Common myeloid progenitor, CD34-positive (primary cell): Measurements from ENCODE around the gene ANKMY1.

Source experiments
- CTCF ChIA-PET: fragments of 350-600 bp; sonication (Branson Sonifier 250); formaldehyde crosslinking; loops from one replicate; lab custom pipeline; 2021; ENCODE audit warnings: antibody characterized with exemption; lab: Charles Lee
- POLR2A ChIA-PET: fragments of 350-600 bp; sonication (Branson Sonifier 250); formaldehyde crosslinking; loops from one replicate; lab custom pipeline; 2021; ENCODE audit warnings: antibody characterized with exemption; lab: Charles Lee
- DNase-seq, 3 donors: peaks; one replicate each; pipeline versions ENCODE4 v3.0.0 to v3.0.0-alpha.2; 2013
- H3K27ac ChIP-seq, 2 experiments: 1 replicate in 1 of 2; 2 replicates in 1 of 2; pipeline ENCODE4 v1.7.0; 2013; ENCODE audit warnings: inconsistent platforms in 2 of 2, low read length in 2 of 2, mild to moderate bottlenecking in 2 of 2, low read depth in 1 of 2, moderate library complexity in 1 of 2; ENCODE audit not compliant: severe bottlenecking in 2 of 2, insufficient read depth in 1 of 2, poor library complexity in 1 of 2
- H3K27me3 ChIP-seq, 5 experiments: replicated peaks in 2 of 5; 1 replicate in 3 of 5; 2 replicates in 2 of 5; pipeline versions ENCODE4 v1.6.1 to v1.7.0; 2013; ENCODE audit warnings: low read length in 4 of 5, mild to moderate bottlenecking in 2 of 5, moderate library complexity in 2 of 5, inconsistent platforms in 1 of 5; ENCODE audit not compliant: insufficient read depth in 5 of 5, control insufficient read depth in 4 of 5
- H3K36me3 ChIP-seq, 4 experiments: 1 replicate in 2 of 4; 2 replicates in 2 of 4; pipeline versions ENCODE4 v1.6.1 to v1.7.0; 2013; ENCODE audit warnings: low read length in 3 of 4, control low read depth in 1 of 4, mild to moderate bottlenecking in 1 of 4; ENCODE audit not compliant: control insufficient read depth in 4 of 4, insufficient read depth in 4 of 4
- H3K4me1 ChIP-seq, 4 experiments: 1 replicate in 3 of 4; 2 replicates in 1 of 4; pipeline versions ENCODE4 v1.6.1 to v1.7.1; 2013; ENCODE audit warnings: low read length in 3 of 4, mild to moderate bottlenecking in 3 of 4, control low read depth in 1 of 4, inconsistent platforms in 1 of 4, moderate library complexity in 1 of 4; ENCODE audit not compliant: control insufficient read depth in 4 of 4, insufficient read depth in 4 of 4; ENCODE audit errors: control extremely low read depth in 1 of 4
- H3K4me3 ChIP-seq, 7 experiments: 1 replicate in 4 of 7; 2 replicates in 3 of 7; pipeline versions ENCODE4 v1.5.1 to v1.7.0; 2013; ENCODE audit warnings: mild to moderate bottlenecking in 7 of 7, low read length in 6 of 7, moderate library complexity in 6 of 7, inconsistent platforms in 2 of 7, low read depth in 2 of 7, control low read depth in 1 of 7; ENCODE audit not compliant: insufficient read depth in 4 of 7, control insufficient read depth in 1 of 7; ENCODE audit errors: extremely low read depth in 1 of 7
- H3K9me3 ChIP-seq, 5 experiments: 1 replicate in 4 of 5; 2 replicates in 1 of 5; pipeline versions ENCODE4 v1.6.1 to v1.7.1; 2013; ENCODE audit warnings: low read length in 4 of 5, mild to moderate bottlenecking in 2 of 5, inconsistent platforms in 1 of 5, low read depth in 1 of 5, moderate library complexity in 1 of 5; ENCODE audit not compliant: control insufficient read depth in 4 of 5, insufficient read depth in 2 of 5; ENCODE audit errors: control extremely low read depth in 1 of 5
- WGBS: methylation state at CpG from one replicate; pipeline ENCODE4 v1.1.5; 2013; ENCODE audit not compliant: insufficient coverage; 5-methylcytosine and 5-hydroxymethylcytosine counted together

The ANKMY1 gene

GRCh38 chr2:240568678-240569522 is 11.1 kb upstream of the ANKMY1 start:
- H3K27me3 ChIP-seq = no peaks in the 10 kb centered on the region
- H3K9me3 ChIP-seq = no peaks in the 10 kb centered on the region
- H3K27ac ChIP-seq = peak overlapping the region in 1 of 2 experiments; percentile 54
- H3K36me3 ChIP-seq = peaks cover 0 to 17% (median 13%) of the 10 kb centered on the region in 4 experiments
- ChIA-PET CTCF (interaction anchor here (0.8 to 1.5 kb wide), 6 partner anchors 11 to 1075 kb away, joined by 3 to 6 read pairs (median 3); no protein-coding TSS in a partner anchor), POLR2A (interaction anchor here (0.7 to 5.5 kb wide), 4 partner anchors 10 to 18 kb away, joined by 3 to 39 read pairs (median 4); partner anchors contain the start of genes ANKMY1 and CAPN10)
- WGBS = 2% methylated on average over 80 of the region's 93 CpGs
- peak overlapping the region; percentile 49 to 82 (median 71) for H3K4me3 ChIP-seq
- H3K4me1 ChIP-seq = peaks cover 13 to 60% (median 58%) of the 10 kb centered on the region in 4 experiments
- DNase-seq = peak in 2 of 3 donors; percentile 76 to 81

GRCh38 chr2:240567872-240568677 is 10.3 kb upstream of the ANKMY1 start, which contains the start of gene RNPEPL1:
RNPEPL1 (plus strand) TSS chr2:240568484; CDS start chr2:240568587, 103 bp downstream.
- Histone ChIP-seq H3K27ac (peak within 1 kb of the TSS in 1 of 2 experiments; percentile 68), H3K27me3 (no peaks in the 10 kb centered on the region), H3K4me1 (peaks cover 13 to 63% (median 59%) of the 10 kb centered on the region in 4 experiments), H3K9me3 (no peaks in the 10 kb centered on the region), H3K36me3 (peaks cover 0 to 16% (median 8%) of the 10 kb centered on the region in 4 experiments), H3K4me3 (peak within 1 kb of the TSS; percentile 49 to 86 (median 72))
- ChIA-PET POLR2A (interaction anchor here (0.7 to 5.5 kb wide), 4 partner anchors 10 to 19 kb away, joined by 3 to 39 read pairs (median 4); partner anchors contain the start of genes ANKMY1 and CAPN10), CTCF (interaction anchor here (1.0 to 2.9 kb wide), 5 partner anchors 14 to 35 kb away, joined by 3 to 16 read pairs (median 6); partner anchors contain the start of gene CAPN10)
- WGBS = 0% methylated on average over 46 of the region's 106 CpGs
- peak in 2 of 3 donors; percentile 58 to 72 for DNase-seq

DNA sequence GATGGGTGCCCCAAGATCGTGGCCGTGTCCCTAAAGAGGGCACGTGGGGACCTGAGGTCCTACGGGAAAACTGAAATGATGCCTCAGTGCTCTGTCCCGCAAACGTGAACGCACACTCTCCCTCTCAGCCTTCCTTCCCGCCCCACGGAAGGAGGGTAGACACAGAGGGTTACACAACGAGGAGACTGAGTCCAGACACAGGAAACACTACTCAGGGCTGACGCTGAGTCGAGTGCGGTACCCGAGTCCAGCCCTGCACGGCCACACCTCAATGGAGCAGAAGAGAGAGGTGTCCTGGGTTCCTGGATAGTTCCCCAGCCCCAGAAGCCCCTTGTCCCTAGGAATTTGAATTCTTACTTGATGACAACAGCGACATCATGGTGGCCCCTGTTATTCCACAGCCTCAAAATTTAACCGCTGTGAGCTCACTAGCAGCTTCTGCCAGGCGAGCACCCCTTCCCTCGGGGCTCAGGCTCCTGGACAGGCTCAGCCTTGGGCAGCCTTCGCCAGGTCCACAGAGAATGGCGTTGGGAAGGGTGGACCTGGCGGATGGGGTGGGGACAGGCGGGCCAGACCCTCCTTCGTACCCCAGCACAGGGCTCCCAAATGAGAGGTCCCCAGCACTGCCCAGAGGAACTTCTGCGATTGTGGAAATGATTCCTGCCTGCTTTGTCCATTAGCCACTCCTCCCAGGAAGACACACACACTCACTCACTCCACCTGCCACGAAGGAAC is 9.5 kb upstream of the ANKMY1 start:
- peak in 1 of 3 donors; percentile 23 for DNase-seq
- Histone ChIP-seq H3K4me3 (peak overlapping the region in 6 of 7 experiments; percentile 39 to 86 (median 72)), H3K9me3 (no peaks in the 10 kb centered on the region), H3K4me1 (peaks cover 13 to 65% (median 61%) of the 10 kb centered on the region in 4 experiments), H3K27ac (peak overlapping the region in 1 of 2 experiments; percentile 46), H3K27me3 (no peaks in the 10 kb centered on the region), H3K36me3 (peaks cover 0 to 17% (median 3%) of the 10 kb centered on the region in 4 experiments)
- POLR2A ChIA-PET = interaction anchor here (5.5 kb wide), 1 partner anchor 19 kb away, joined by 39 read pairs; the partner anchor contains the start of gene CAPN10
- WGBS = 37% methylated on average over 26 of the region's 26 CpGs
- CTCF ChIA-PET = interaction anchor here (0.7 to 2.9 kb wide), 7 partner anchors 10 to 116 kb away, joined by 3 to 16 read pairs (median 11); partner anchors contain the start of genes ANKMY1 and CAPN10

- 8% methylated on average over 33 of the region's 53 CpGs for WGBS
- Histone ChIP-seq H3K4me3 (peak overlapping the region; percentile 13 to 86 (median 71)), H3K4me1 (peaks cover 13 to 73% (median 67%) of the 10 kb centered on the region in 4 experiments), H3K27ac (peak overlapping the region; percentile 76 to 92), H3K36me3 (peaks cover 0 to 11% (median 0%) of the 10 kb centered on the region in 4 experiments), H3K9me3 (no peaks in the 10 kb centered on the region), H3K27me3 (no peaks in the 10 kb centered on the region)
- ChIA-PET POLR2A (interaction anchor here (0.6 to 5.5 kb wide), 3 partner anchors 18 to 53 kb away, joined by 3 to 39 read pairs (median 4); partner anchors contain the start of gene CAPN10), CTCF (interaction anchor here (0.7 to 2.9 kb wide), 14 partner anchors 9 to 117 kb away, joined by 3 to 16 read pairs (median 6); partner anchors contain the start of genes ANKMY1 and CAPN10)
- DNase-seq = peak; percentile 84 to 90 (median 89)
Observed at GRCh38 chr2:240566203-240567136, 8.7 kb upstream of the ANKMY1 start.

GRCh38 chr2:240565333-240566202 is 7.8 kb upstream of the ANKMY1 start:
- ChIA-PET CTCF (interaction anchor here (0.9 to 2.9 kb wide), 15 partner anchors 9 to 83 kb away, joined by 3 to 16 read pairs (median 5); partner anchors contain the start of genes ANKMY1 and CAPN10), POLR2A (interaction anchor here (0.6 to 5.5 kb wide), 4 partner anchors 19 to 1136 kb away, joined by 3 to 39 read pairs (median 4); partner anchors contain the start of genes CAPN10 and ING5)
- peak overlapping the region; percentile 13 to 77 (median 58) for H3K4me3 ChIP-seq
- no peaks in the 10 kb centered on the region for H3K9me3 ChIP-seq
- H3K27me3 ChIP-seq = no peaks in the 10 kb centered on the region
- H3K36me3 ChIP-seq = peaks cover 0 to 11% (median 0%) of the 10 kb centered on the region in 4 experiments
- H3K27ac ChIP-seq = peak overlapping the region; percentile 76 to 92
- peaks cover 13 to 74% (median 70%) of the 10 kb centered on the region in 4 experiments for H3K4me1 ChIP-seq
- peak; percentile 98 to 99 (median 99) for DNase-seq
- WGBS = 5% methylated on average over 19 of the region's 26 CpGs
